K562 (cell line): ENCODE results near the gene NPB. TPM values are rescaled to one million over a fixed set of nuclear protein-coding genes. Genes with fewer than 3 reads are reported as not detected.

Experiments used
- BCOR ChIP-seq: fragments of 450-650 bp; IDR thresholded peaks from 2 replicates; pipeline ENCODE4 v1.6.1; 2016
- E2F3 ChIP-seq: fragments of 250-450 bp; sonication (Bioruptor Pico); IDR thresholded peaks from 2 replicates; pipeline ENCODE4 v1.4.0; 2020; ENCODE audit warnings: mild to moderate bottlenecking
- ETV1 ChIP-seq: fragments of 450-650 bp; conservative IDR thresholded peaks from 2 replicates; pipeline ENCODE4 v1.6.1; 2016; ENCODE audit warnings: missing genetic modification characterization, control low read depth, low read depth, missing compliant biosample characterization
- GABPB1 ChIP-seq: sonication (generic); formaldehyde crosslinking; IDR thresholded peaks from 2 replicates; pipeline ENCODE4 v1.8.0; 2022; ENCODE audit warnings: mild to moderate bottlenecking, missing genetic modification reagents
- GATAD2B ChIP-seq: fragments of 450-650 bp; IDR thresholded peaks from 2 replicates; pipeline ENCODE4 v1.6.1; 2017; ENCODE audit warnings: mild to moderate bottlenecking, borderline replicate concordance
- KDM2B ChIP-seq: fragments of 250-450 bp; sonication (Bioruptor Pico); IDR thresholded peaks from 2 replicates; pipeline ENCODE4 v1.8.0; 2021; ENCODE audit warnings: mild to moderate bottlenecking, moderate library complexity
- KHSRP ChIP-seq: fragments of 450-650 bp; IDR thresholded peaks from 2 replicates; pipeline ENCODE4 v1.6.1; 2017
- NCOA6 ChIP-seq: fragments of 450-650 bp; IDR thresholded peaks from 2 replicates; pipeline ENCODE4 v1.6.1; 2017; ENCODE audit warnings: mild to moderate bottlenecking
- NFATC3 ChIP-seq: fragments of 450-650 bp; IDR thresholded peaks from 2 replicates; pipeline ENCODE4 v1.6.1; 2017; ENCODE audit warnings: mild to moderate bottlenecking
- NUFIP1 ChIP-seq: fragments of 450-650 bp; IDR thresholded peaks from 2 replicates; pipeline ENCODE4 v1.6.1; 2018; ENCODE audit not compliant: partially characterized antibody
- RFX1 ChIP-seq: fragments of 450-650 bp; IDR thresholded peaks from 2 replicates; pipeline ENCODE4 v1.6.1; 2016; ENCODE audit warnings: mild to moderate bottlenecking, moderate library complexity
- RFX5 ChIP-seq: IDR thresholded peaks from 2 replicates; pipeline ENCODE4 v1.6.1; 2011; ENCODE audit warnings: low read depth, mild to moderate bottlenecking, improper control_type of control experiment, low read length
- SAFB ChIP-seq: fragments of 200-400 bp; formaldehyde crosslinking; IDR thresholded peaks from 2 replicates; pipeline ENCODE4 v1.6.1; 2017; ENCODE audit warnings: low read depth, low read length, borderline replicate concordance
- SAFB2 ChIP-seq: fragments of 200-400 bp; formaldehyde crosslinking; IDR thresholded peaks from 2 replicates; pipeline ENCODE4 v1.6.1; 2018; ENCODE audit warnings: borderline replicate concordance, low read length, low read depth, moderate library complexity; ENCODE audit not compliant: severe bottlenecking
- TAF7 ChIP-seq: fragments of 450-650 bp; IDR thresholded peaks from 2 replicates; pipeline ENCODE4 v1.6.1; 2016; ENCODE audit warnings: missing genetic modification characterization, missing compliant biosample characterization
- TCFL5 ChIP-seq: fragments of 250-450 bp; sonication (Bioruptor Pico); conservative IDR thresholded peaks from 2 replicates; pipeline ENCODE4 v1.6.1; 2021; ENCODE audit warnings: mild to moderate bottlenecking, moderate library complexity, matching md5 sums
- ZBTB17 ChIP-seq: fragments of 450-650 bp; formaldehyde crosslinking; IDR thresholded peaks from 2 replicates; pipeline ENCODE4 v1.4.0; 2020; ENCODE audit warnings: mild to moderate bottlenecking
- ZBTB8A ChIP-seq: fragments of 450-650 bp; IDR thresholded peaks from 2 replicates; pipeline ENCODE4 v1.6.1; 2018; ENCODE audit warnings: mild to moderate bottlenecking, moderate library complexity; ENCODE audit not compliant: partially characterized antibody
- ZC3H8 ChIP-seq: fragments of 450-650 bp; IDR thresholded peaks from 2 replicates; pipeline ENCODE4 v1.6.1; 2017
- ZKSCAN1 ChIP-seq: fragments of 150-350 bp; IDR thresholded peaks from 2 replicates; pipeline ENCODE4 v1.6.1; 2016; ENCODE audit warnings: low read depth, low read length
- polyA plus RNA-seq, 8 experiments: library from polyadenylated mRNA; depleted of rRNA in 4 of 8; stranded (reverse) in 5 of 8; unstranded in 3 of 8; fragments of >200 nt; fragmentation: Nextera tagmentation in 2 of 8; fragmentation: Illumina TruSeq in 1 of 8; extraction: Ambion mirVana in 2 of 8; extraction: Trizol in 1 of 8; gene quantifications; 2 replicates each; pipeline versions ENCODE4 v1.2.1 to v1.2.3, GENCODE V29; 2011 to 2014; ENCODE audit warnings: inconsistent platforms in 1 of 8, missing spikeins in 1 of 8
- total RNA-seq, 7 experiments: library from RNA; depleted of rRNA in 6 of 7; stranded (reverse); fragments of >200 nt in 6 of 7; fragmentation: Illumina TruSeq in 2 of 7; extraction: Trizol in 2 of 7; gene quantifications; 2 replicates each; pipeline versions ENCODE4 v1.2.1 to v1.2.3, GENCODE V29; 2011 to 2021; ENCODE audit warnings: low replicate concordance in 1 of 7
- TF ChIP-seq, protein P1 (sequence below): fragments of 250-450 bp; sonication (Bioruptor Pico); IDR thresholded peaks from 2 replicates; pipeline ENCODE4 v1.8.0; 2022; ENCODE audit warnings: inconsistent platforms
- TF ChIP-seq, protein P2 (sequence below): fragments of 450-650 bp; formaldehyde crosslinking; IDR thresholded peaks from 2 replicates; pipeline ENCODE4 v1.4.0; 2020; ENCODE audit warnings: mild to moderate bottlenecking, moderate library complexity
- TF ChIP-seq, protein P3 (sequence below), 3 experiments: IDR thresholded peaks in 2 of 3; conservative IDR thresholded peaks in 1 of 3; 2 replicates each; pipeline ENCODE4 v1.5.1; 2011 to 2012; ENCODE audit warnings: low read length in 3 of 3, mild to moderate bottlenecking in 3 of 3, control low read depth in 2 of 3, improper control_type of control experiment in 1 of 3, inconsistent platforms in 1 of 3, low read depth in 1 of 3, mixed read lengths in 1 of 3, moderate library complexity in 1 of 3; ENCODE audit not compliant: insufficient read depth in 2 of 3

NPB gene
- total and polyA plus RNA-seq, 9 of the 15 experiments (the other 6 are each of a cell fraction or from before 2014, with no cell fraction given) = 0.03 to 0.61 (median 0.14) TPM; not detected in 2

DNA sequence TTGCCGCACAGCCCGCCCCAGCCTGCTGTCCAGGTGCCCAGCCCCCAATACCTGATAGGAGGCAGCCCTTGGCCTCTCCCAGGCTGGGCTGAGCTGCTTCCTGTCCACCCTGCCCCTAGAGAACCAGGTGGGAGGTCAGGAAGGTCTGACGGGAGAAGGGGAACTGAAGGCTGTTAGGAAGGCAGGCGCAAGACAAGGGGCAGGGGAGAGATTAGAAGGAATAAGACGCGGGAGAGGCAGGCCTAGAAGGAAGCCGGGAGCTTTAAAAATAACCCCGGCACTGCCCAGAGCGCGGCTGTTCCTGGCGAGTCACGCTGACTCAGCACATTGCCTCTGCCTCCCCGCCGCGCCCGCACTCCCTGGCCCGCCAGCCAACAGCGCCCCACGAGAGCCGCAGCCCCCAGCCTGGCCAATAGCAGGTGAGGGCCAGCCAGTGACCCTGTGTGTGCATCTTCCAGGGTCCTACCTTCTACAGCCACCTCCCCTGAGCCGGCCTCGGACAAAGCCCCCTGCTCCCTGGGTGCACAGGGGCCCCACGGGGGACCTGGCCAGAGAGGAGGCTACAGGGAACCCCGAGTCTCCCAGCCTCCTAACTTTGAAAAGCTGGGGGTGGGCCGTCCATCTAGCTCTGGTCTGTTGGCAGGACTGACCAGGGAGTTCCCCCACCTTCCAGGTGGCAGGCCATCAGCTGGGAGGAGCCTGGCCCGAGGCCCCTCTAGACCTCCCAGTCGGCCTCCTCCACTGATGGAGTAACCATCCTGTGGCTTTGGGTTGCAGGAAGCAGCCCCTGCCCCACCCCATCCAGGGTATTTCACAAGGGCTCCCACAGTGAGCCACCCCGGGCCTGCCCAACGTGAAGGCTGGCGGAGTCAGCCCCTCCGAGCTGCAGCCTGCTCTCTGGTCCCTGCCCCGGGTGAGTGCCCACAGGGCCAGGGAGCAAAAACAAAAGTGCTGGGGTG, 21.5 kb downstream of the NPB start (continued):
- TF ChIP-seq TCFL5 = no peak
- no peak; the same call in 1 of the 2 replicates for TF ChIP-seq SAFB
- TF ChIP-seq ZBTB8A = no peak
- no peak for TF ChIP-seq KDM2B
- no peak for TF ChIP-seq NCOA6
- TF ChIP-seq ETV1 (tag) = peak; percentile 63; the same call in 1 of the 2 replicates
- TF ChIP-seq TAF7 (tag) = no peak
- TF ChIP-seq GATAD2B = 0 out of 2 replicates have a peak, but pooled peaks have one; percentile 27
- TF ChIP-seq ZKSCAN1 = no peak
- TF ChIP-seq, protein P1, sequence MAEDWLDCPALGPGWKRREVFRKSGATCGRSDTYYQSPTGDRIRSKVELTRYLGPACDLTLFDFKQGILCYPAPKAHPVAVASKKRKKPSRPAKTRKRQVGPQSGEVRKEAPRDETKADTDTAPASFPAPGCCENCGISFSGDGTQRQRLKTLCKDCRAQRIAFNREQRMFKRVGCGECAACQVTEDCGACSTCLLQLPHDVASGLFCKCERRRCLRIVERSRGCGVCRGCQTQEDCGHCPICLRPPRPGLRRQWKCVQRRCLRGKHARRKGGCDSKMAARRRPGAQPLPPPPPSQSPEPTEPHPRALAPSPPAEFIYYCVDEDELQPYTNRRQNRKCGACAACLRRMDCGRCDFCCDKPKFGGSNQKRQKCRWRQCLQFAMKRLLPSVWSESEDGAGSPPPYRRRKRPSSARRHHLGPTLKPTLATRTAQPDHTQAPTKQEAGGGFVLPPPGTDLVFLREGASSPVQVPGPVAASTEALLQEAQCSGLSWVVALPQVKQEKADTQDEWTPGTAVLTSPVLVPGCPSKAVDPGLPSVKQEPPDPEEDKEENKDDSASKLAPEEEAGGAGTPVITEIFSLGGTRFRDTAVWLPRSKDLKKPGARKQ = no peak
- no peak for TF ChIP-seq ZC3H8
- TF ChIP-seq GABPB1 (CRISPR knock-in tag) = no peak; the same call in 1 of the 2 replicates
- TF ChIP-seq KHSRP = no peak
- no peak for TF ChIP-seq BCOR
- TF ChIP-seq, protein P2, sequence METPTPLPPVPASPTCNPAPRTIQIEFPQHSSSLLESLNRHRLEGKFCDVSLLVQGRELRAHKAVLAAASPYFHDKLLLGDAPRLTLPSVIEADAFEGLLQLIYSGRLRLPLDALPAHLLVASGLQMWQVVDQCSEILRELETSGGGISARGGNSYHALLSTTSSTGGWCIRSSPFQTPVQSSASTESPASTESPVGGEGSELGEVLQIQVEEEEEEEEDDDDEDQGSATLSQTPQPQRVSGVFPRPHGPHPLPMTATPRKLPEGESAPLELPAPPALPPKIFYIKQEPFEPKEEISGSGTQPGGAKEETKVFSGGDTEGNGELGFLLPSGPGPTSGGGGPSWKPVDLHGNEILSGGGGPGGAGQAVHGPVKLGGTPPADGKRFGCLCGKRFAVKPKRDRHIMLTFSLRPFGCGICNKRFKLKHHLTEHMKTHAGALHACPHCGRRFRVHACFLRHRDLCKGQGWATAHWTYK = peak; percentile 76; the same call in 1 of the 2 replicates
- TF ChIP-seq E2F3 (CRISPR knock-in tag) = no peak
- TF ChIP-seq NFATC3 = no peak
- TF ChIP-seq, protein P3, sequence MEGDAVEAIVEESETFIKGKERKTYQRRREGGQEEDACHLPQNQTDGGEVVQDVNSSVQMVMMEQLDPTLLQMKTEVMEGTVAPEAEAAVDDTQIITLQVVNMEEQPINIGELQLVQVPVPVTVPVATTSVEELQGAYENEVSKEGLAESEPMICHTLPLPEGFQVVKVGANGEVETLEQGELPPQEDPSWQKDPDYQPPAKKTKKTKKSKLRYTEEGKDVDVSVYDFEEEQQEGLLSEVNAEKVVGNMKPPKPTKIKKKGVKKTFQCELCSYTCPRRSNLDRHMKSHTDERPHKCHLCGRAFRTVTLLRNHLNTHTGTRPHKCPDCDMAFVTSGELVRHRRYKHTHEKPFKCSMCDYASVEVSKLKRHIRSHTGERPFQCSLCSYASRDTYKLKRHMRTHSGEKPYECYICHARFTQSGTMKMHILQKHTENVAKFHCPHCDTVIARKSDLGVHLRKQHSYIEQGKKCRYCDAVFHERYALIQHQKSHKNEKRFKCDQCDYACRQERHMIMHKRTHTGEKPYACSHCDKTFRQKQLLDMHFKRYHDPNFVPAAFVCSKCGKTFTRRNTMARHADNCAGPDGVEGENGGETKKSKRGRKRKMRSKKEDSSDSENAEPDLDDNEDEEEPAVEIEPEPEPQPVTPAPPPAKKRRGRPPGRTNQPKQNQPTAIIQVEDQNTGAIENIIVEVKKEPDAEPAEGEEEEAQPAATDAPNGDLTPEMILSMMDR (IDR thresholded peaks at IDR 0.05 in 2 of 3, conservative IDR thresholded peaks at IDR 0.05 in 1 of 3; ENCODE audit: insufficient read depth in 2 of 3, low read depth in 1 of 3, low read length in 3 of 3) = peak in 1 of 3 experiments; percentile 10; a peak in 1 of 6 replicates
- no peak for TF ChIP-seq RFX5
- TF ChIP-seq NUFIP1 = no peak
- no peak for TF ChIP-seq SAFB2
- 0 out of 2 replicates have a peak, but pooled peaks have one; percentile 61 for TF ChIP-seq ZBTB17 (CRISPR knock-in tag)
- no peak for TF ChIP-seq RFX1
